Measurements from ENCODE around the gene ENTHD1. TPM values are rescaled to one million over a fixed set of nuclear protein-coding genes. Genes with fewer than 3 reads are reported as not detected.
"Not testable (repeated sequence)": the region's sequence is repeated elsewhere in the genome, so short reads cannot be mapped to it uniquely, and the experiment has no call there.

ENTHD1 gene
- total RNA-seq, 4 donors from 2014 or later: not detected

DNA sequence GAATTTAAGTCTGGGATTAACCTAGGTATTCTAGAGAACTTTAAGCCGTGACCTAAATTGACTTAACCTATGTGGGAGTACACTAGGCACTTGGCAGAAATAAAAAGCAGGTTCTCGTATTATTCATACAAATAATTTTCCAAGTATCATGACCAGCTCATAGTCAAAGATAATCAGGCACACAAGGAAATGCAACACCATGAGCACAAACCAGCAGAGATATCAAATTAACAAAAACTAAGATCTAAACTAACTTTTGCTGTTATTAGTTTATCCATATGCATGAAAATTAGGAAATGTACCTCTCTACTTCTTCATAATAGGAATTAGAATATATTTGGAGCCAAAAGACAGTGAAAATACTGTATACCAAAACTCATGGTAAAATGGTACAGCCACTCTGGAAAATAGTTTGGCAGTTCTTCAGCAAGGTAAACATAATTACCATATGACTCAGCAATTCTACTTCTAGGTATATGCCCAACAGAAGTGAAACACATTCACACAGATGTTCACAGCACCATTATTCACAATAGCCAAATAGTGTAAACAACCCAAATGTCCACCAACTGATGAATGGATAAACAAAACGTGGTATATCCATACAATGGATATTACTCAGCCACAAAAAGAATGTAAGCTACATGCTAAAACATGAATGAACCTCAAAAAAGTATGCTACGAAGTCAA, 154.1 kb downstream of the ENTHD1 start:
- no peak for TF ChIP-seq POLR2A (IDR thresholded peaks at IDR 0.05)
- TF ChIP-seq, protein P1, sequence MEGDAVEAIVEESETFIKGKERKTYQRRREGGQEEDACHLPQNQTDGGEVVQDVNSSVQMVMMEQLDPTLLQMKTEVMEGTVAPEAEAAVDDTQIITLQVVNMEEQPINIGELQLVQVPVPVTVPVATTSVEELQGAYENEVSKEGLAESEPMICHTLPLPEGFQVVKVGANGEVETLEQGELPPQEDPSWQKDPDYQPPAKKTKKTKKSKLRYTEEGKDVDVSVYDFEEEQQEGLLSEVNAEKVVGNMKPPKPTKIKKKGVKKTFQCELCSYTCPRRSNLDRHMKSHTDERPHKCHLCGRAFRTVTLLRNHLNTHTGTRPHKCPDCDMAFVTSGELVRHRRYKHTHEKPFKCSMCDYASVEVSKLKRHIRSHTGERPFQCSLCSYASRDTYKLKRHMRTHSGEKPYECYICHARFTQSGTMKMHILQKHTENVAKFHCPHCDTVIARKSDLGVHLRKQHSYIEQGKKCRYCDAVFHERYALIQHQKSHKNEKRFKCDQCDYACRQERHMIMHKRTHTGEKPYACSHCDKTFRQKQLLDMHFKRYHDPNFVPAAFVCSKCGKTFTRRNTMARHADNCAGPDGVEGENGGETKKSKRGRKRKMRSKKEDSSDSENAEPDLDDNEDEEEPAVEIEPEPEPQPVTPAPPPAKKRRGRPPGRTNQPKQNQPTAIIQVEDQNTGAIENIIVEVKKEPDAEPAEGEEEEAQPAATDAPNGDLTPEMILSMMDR (IDR thresholded peaks at IDR 0.05): no peak
- Histone ChIP-seq H3K27ac (no peak overlapping the region), H3K4me1 (no peaks in the 10 kb centered on the region), H3K27me3 (no peaks in the 10 kb centered on the region), H3K4me3 (no peak overlapping the region), H3K9me3 (no peaks in the 10 kb centered on the region), H3K36me3 (no peaks in the 10 kb centered on the region)
- no peak for DNase-seq

DNA sequence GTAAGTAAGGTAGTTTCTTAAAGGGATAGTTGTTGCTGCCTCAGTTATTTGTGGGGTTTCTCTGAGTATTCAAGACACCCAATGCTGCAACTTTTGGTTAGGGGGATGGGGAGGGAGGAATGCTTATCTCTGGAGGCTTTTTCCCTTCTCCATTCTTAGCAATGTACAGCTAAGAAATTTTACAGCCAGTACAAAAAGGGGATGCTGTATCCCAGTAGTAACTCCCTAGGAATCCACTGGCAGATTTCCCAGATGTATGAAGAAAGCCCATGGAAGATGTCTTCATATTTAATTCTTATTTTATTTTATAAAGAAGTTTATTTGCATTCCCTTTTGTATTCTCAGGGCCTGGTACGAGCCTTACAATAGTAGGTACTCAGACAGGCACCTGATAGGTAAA, 154.8 kb downstream of the ENTHD1 start:
- TF ChIP-seq POLR2A (IDR thresholded peaks at IDR 0.05): no peak
- TF ChIP-seq, protein P1 (IDR thresholded peaks at IDR 0.05): no peak
- no peak overlapping the region for H3K4me3 ChIP-seq

DNA sequence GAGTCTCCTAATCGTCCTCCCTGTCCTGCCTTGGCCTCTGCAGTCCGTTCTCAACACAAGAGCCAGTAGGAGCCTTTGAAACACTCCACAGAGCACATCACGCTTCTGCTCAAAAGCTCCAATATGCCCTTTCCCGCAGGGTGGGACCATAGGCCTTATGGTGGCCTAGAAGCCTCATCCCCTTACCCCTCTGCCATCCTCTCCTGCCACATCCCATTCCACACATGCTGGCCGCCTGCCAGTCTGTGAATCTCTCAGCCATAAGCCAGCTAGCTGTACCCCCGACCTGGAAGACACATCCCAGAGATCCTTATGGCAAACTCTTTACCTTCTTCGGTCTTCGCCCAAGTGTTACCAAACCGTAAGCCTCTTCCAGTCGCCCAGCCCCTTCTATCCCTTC, 157.8 kb downstream of the ENTHD1 start:
- no peak overlapping the region for H3K27ac ChIP-seq
- no peaks in the 10 kb centered on the region for H3K4me1 ChIP-seq
- H3K36me3 ChIP-seq: no peaks in the 10 kb centered on the region
- no peak for DNase-seq
- no peaks in the 10 kb centered on the region for H3K9me3 ChIP-seq
- H3K4me3 ChIP-seq: no peak overlapping the region
- H3K27me3 ChIP-seq: no peaks in the 10 kb centered on the region
- no peak for TF ChIP-seq POLR2A (IDR thresholded peaks at IDR 0.05)
- TF ChIP-seq, protein P1 (IDR thresholded peaks at IDR 0.05): no peak

More for the DNA sequence above, 154.8 kb downstream of the ENTHD1 start:
- no peak overlapping the region for H3K27ac ChIP-seq
- H3K4me1 ChIP-seq: no peaks in the 10 kb centered on the region
- no peaks in the 10 kb centered on the region for H3K9me3 ChIP-seq
- no peaks in the 10 kb centered on the region for H3K36me3 ChIP-seq
- DNase-seq: no peak
- no peaks in the 10 kb centered on the region for H3K27me3 ChIP-seq

DNA sequence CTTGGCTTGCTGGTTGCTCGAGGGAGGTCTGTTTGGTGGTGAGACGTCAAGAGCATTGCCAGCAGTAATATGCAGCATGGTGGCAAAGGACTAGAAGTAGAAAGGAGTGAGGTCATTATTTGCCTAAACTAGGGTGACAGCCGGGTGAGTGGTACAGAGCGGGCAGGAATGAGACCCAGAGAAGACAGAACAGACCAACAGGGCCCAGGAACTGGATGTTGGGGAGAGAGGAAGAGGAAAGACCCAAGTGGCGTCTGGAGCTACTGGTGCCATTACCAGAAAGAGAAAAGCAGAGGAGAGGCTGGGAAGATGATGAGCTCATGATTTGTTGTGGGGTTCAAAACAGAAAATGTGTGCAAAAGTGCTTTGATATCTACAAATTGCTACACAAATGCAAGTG, 158.7 kb downstream of the ENTHD1 start:
- DNase-seq: no peak
- no peaks in the 10 kb centered on the region for H3K36me3 ChIP-seq
- TF ChIP-seq POLR2A (IDR thresholded peaks at IDR 0.05): no peak
- TF ChIP-seq, protein P1 (IDR thresholded peaks at IDR 0.05): no peak
- H3K4me3 ChIP-seq: no peak overlapping the region
- H3K27ac ChIP-seq: no peak overlapping the region
- H3K4me1 ChIP-seq: no peaks in the 10 kb centered on the region
- H3K27me3 ChIP-seq: no peaks in the 10 kb centered on the region
- no peaks in the 10 kb centered on the region for H3K9me3 ChIP-seq

DNA sequence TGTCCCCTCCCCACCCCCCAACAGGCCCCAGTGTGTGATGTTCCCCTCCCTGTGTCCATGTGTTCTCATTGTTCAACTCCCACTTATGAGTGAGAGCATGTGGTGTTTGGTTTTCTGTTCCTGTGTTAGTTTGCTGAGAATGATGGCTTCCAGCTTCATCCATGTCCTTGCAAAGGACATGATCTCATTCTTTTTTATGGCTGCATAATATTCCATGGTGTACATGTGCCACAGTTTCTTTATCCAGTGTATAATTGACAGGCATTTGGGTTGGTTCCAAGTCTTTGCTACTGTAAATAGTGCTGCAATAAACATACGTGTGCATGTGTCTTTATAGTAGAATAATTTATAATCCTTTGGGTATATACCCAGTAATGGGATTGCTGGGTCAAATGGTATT, 159.5 kb downstream of the ENTHD1 start:
- not testable (repeated sequence) for H3K4me1 ChIP-seq, H3K27me3 ChIP-seq, H3K9me3 ChIP-seq, H3K36me3 ChIP-seq, H3K27ac ChIP-seq, DNase-seq, H3K4me3 ChIP-seq

DNA sequence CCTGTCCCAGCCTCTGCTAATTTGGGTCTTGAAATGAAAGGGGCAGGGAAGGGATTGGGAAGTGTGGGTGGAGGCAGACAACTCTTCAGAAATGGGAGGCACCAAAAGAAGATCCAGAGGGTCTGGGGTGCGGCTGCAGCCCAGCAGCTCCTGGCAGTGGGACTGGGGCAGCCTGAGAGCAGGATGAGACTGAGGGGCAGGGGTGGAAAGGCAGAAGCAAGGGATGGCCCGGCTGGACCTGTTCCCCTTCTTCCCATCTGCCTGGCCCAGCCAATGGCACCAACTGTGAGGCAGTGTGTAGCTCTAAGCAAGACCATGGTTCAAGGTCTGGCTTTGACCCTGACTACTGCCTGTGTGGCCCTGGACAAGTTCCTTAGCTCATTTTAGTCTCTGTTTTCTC, 160.4 kb downstream of the ENTHD1 start:
- DNase-seq: no peak
- no peak overlapping the region for H3K4me3 ChIP-seq
- H3K27ac ChIP-seq: no peak overlapping the region
- no peaks in the 10 kb centered on the region for H3K4me1 ChIP-seq
- no peak for TF ChIP-seq POLR2A (IDR thresholded peaks at IDR 0.05)
- TF ChIP-seq, protein P1 (IDR thresholded peaks at IDR 0.05): no peak
- no peaks in the 10 kb centered on the region for H3K36me3 ChIP-seq
- H3K9me3 ChIP-seq: no peaks in the 10 kb centered on the region
- no peaks in the 10 kb centered on the region for H3K27me3 ChIP-seq

All from Peyer's patch (tissue), 4 donors.